GM12878 (cell line): ENCODE data around the gene IRAK2. TPM values are rescaled to one million over a fixed set of nuclear protein-coding genes. Genes with fewer than 3 reads are reported as not detected.
A peak's percentile ranks its signal among the peaks of the same experiment; 100 is the strongest.

Source experiments
- ATAC-seq: fragments of 200-7000 bp; cut with Tn5 transposase; 3 replicates; pipeline ENCODE4 v1.9.1; 2020; ENCODE audit warnings: mild to moderate bottlenecking, moderate library complexity
- BruUV-seq: library from RNA; stranded (reverse); fragments of 400-500 nt; replicated peaks from 2 replicates; lab custom pipeline; 2021; lab: Mats Ljungman, UMichigan
- CTCF ChIA-PET: fragments of 300-600 bp; sonication (Branson Sonifier 250); formaldehyde crosslinking; extraction: SDS; loops from one replicate; lab custom pipeline; 2021; ENCODE audit warnings: inconsistent platforms; lab: Yijun Ruan, JAX
- POLR2A ChIA-PET: fragments of 350-600 bp; formaldehyde crosslinking; extraction: SDS; loops from one replicate; lab custom pipeline; 2021; ENCODE audit warnings: inconsistent platforms; lab: Charles Lee
- RAD21 ChIA-PET: fragments of 300-600 bp; sonication (Branson Sonifier 250); formaldehyde crosslinking; loops from one replicate; lab custom pipeline; 2023; ENCODE audit warnings: antibody characterized with exemption; ENCODE audit not compliant: unreplicated experiment; lab: Charles Lee
- SMC1A ChIA-PET: fragments of 300-600 bp; sonication (Branson Sonifier 250); formaldehyde crosslinking; loops from one replicate; lab custom pipeline; 2023; ENCODE audit not compliant: unreplicated experiment, uncharacterized antibody; lab: Charles Lee
- DNase-seq: peaks from one replicate; pipeline ENCODE4 v3.0.0-alpha.2; 2011; ENCODE audit warnings: low read depth, low spot score
- FAIRE-seq: peaks from 3 replicates; lab custom pipeline; 2011; peaks lifted over from hg19 to GRCh38; lab: Jason Lieb, UNC
- H2AFZ ChIP-seq: 2 replicates; pipeline ENCODE4 v1.6.0; 2011; ENCODE audit warnings: low read depth, low read length, control low read depth; ENCODE audit not compliant: control insufficient read depth
- H3K27ac ChIP-seq: 2 replicates; pipeline ENCODE4 v1.5.1; 2011; ENCODE audit warnings: control low read depth; ENCODE audit not compliant: control insufficient read depth, insufficient read depth
- H3K27me3 ChIP-seq, 2 experiments: replicated peaks in 1 of 2; 2 replicates each; pipeline versions ENCODE4 v1.6.0 to v1.6.1; 2011; ENCODE audit warnings: low read length in 1 of 2; ENCODE audit not compliant: control insufficient read depth in 2 of 2, insufficient read depth in 2 of 2
- H3K36me3 ChIP-seq, 2 experiments: 2 replicates each; pipeline ENCODE4 v1.5.1; 2011; ENCODE audit warnings: low read length in 1 of 2; ENCODE audit not compliant: control insufficient read depth in 2 of 2, insufficient read depth in 2 of 2
- H3K4me1 ChIP-seq: 2 replicates; pipeline ENCODE4 v1.6.1; 2011; ENCODE audit warnings: mild to moderate bottlenecking, low read length, moderate library complexity, mixed read lengths; ENCODE audit not compliant: control insufficient read depth, insufficient read depth
- H3K4me2 ChIP-seq: 2 replicates; pipeline ENCODE4 v1.6.0; 2011; ENCODE audit warnings: control low read depth; ENCODE audit not compliant: control insufficient read depth, insufficient read depth
- H3K4me3 ChIP-seq: fragments of 200-600 bp; sonication (generic); 2 replicates; pipeline ENCODE4 v1.5.1; 2016
- H3K79me2 ChIP-seq: 2 replicates; pipeline ENCODE4 v1.6.0; 2011; ENCODE audit warnings: low read length; ENCODE audit not compliant: control insufficient read depth, insufficient read depth
- H3K9ac ChIP-seq: 2 replicates; pipeline ENCODE4 v1.8.0; 2011; ENCODE audit warnings: low read length, control low read depth, mixed read lengths; ENCODE audit not compliant: control insufficient read depth, insufficient read depth
- H3K9me3 ChIP-seq: replicated peaks from 3 replicates; pipeline ENCODE4 v1.5.1; 2011; ENCODE audit warnings: mild to moderate bottlenecking, low read length; ENCODE audit not compliant: control insufficient read depth, insufficient read depth
- H4K20me1 ChIP-seq: 2 replicates; pipeline ENCODE4 v1.6.0; 2011; ENCODE audit not compliant: control insufficient read depth, insufficient read depth
- EED ChIP-seq: sonication (generic); IDR thresholded peaks from 2 replicates; pipeline ENCODE4 v1.6.1; 2016; ENCODE audit warnings: antibody characterized with exemption, low read depth
- EGR1 ChIP-seq, 2 experiments: IDR thresholded peaks; 1 replicate in 1 of 2; 2 replicates in 1 of 2; pipeline ENCODE4 v1.6.1; 2011 to 2012; ENCODE audit warnings: low read depth in 2 of 2, low read length in 2 of 2, borderline replicate concordance in 1 of 2, mild to moderate bottlenecking in 1 of 2, moderate library complexity in 1 of 2
- ETV6 ChIP-seq, 2 experiments: fragments of 450-650 bp in 1 of 2; IDR thresholded peaks in 1 of 2; conservative IDR thresholded peaks in 1 of 2; 2 replicates each; pipeline ENCODE4 v1.6.1; 2014; ENCODE audit warnings: antibody characterized with exemption in 1 of 2, borderline replicate concordance in 1 of 2, low read depth in 1 of 2, mild to moderate bottlenecking in 1 of 2, moderate library complexity in 1 of 2
- WGBS: methylation state at CpG from one replicate; pipeline ENCODE4 v1.1.6; 2016; ENCODE audit warnings: low lambda C conversion rate; ENCODE audit not compliant: insufficient replicate concordance, insufficient coverage; ENCODE audit errors: missing lambda C conversion rate; 5-methylcytosine and 5-hydroxymethylcytosine counted together
- in situ Hi-C: fragments of 300-500 bp; cut with MboI; formaldehyde crosslinking; loops from 9 replicates; pipeline ENCODE4 v1.14.3; 2018; ENCODE audit warnings: mixed read lengths
- intact Hi-C: fragments of 100-400 bp; cut with micrococcal nuclease; formaldehyde crosslinking; loops from one replicate; pipeline ENCODE4 v1.14.2; 2022; ENCODE audit not compliant: unreplicated experiment
- polyA plus RNA-seq, 11 experiments: library from polyadenylated mRNA; depleted of rRNA in 4 of 11; unstranded in 6 of 11; stranded (reverse) in 5 of 11; fragments of >200 nt; fragmentation: Nextera tagmentation in 4 of 11; fragmentation: Illumina TruSeq in 1 of 11; extraction: Ambion mirVana in 4 of 11; extraction: Trizol in 1 of 11; gene quantifications; 1 replicate in 1 of 11; 2 replicates in 10 of 11; pipeline versions ENCODE4 v1.2.1 to v1.2.3, GENCODE V29; 2011 to 2016; ENCODE audit warnings: inconsistent platforms in 2 of 11, missing spikeins in 2 of 11, low read depth in 1 of 11
- total RNA-seq, 4 experiments: library from RNA; depleted of rRNA in 3 of 4; stranded (reverse); fragments of >200 nt in 3 of 4; fragmentation: Illumina TruSeq in 1 of 4; extraction: Trizol in 1 of 4; gene quantifications; 2 replicates each; pipeline versions ENCODE4 v1.2.1 to v1.2.3, GENCODE V29; 2013 to 2021

The IRAK2 gene
- total and polyA plus RNA-seq, 10 of the 15 experiments (the other 5 are each of a cell fraction or from before 2014, with no cell fraction given): 0.48 to 5.7 (median 4.5) TPM

DNA sequence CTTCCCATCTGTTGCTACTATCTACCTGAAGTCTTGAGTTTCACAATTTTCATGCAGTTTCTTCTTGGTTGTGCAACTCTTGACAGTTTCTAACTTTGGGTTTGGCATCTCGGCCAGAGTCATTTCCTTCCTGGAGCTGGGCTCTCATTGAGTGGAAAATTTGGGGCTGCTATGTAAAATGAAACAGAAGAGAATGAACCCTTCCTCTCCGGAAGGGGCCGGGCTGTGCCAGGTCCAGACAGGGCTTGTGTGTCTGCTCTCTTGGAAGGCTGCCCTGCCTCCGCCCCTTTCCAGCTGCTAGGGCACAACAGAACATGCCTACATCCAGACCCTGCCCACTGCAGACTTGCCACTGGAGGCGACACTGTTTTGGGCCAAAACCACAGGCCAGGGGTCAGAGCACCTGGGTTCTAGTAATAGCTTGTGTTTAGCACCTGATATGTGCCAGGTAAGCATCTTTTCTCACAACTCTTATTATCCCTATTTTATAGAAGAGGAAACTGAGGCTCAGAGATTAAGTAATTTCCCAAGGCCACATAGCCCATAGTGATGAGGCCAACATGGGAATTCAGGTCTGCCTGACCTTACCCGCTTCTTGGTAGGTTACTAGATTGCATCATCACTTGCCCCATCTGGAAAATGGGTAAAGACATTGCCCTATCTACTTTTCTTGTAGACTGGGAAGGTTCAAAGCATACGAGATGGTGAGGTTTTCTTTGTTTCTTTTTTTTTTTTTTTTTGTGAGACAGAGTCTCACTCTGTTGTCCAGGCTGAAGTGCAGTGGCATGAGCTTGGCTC, 25.0 kb downstream of the IRAK2 start:
- Histone ChIP-seq H3K36me3 (no peaks in the 10 kb centered on the region), H3K4me2 (peak overlapping the region; percentile 10), H4K20me1 (no peaks in the 10 kb centered on the region), H2AFZ (no peak overlapping the region; the same call in 1 of the 2 replicates), H3K79me2 (no peaks in the 10 kb centered on the region), H3K4me1 (peaks cover 57% of the 10 kb centered on the region), H3K9me3 (no peaks in the 10 kb centered on the region), H3K27me3 (no peaks in the 10 kb centered on the region), H3K27ac (peak overlapping the region; percentile 60), H3K4me3 (no peak overlapping the region), H3K9ac (no peak overlapping the region)
- SMC1A ChIA-PET: interaction anchor here (0.5 to 12.4 kb wide), 5 partner anchors 16 to 249 kb away, joined by 3 to 165 read pairs (median 3); no protein-coding TSS in a partner anchor
- RAD21 ChIA-PET: interaction anchor here (1.0 to 5.7 kb wide), 6 partner anchors 22 to 58 kb away, joined by 3 to 99 read pairs (median 4); partner anchors contain the start of genes IRAK2 and VHL
- peak; percentile 39 for DNase-seq
- FAIRE-seq: no peak
- no peak for ATAC-seq
- POLR2A ChIA-PET: interaction anchor here (0.5 to 2.9 kb wide), 4 partner anchors 8 to 34 kb away, joined by 3 to 14 read pairs (median 8); no protein-coding TSS in a partner anchor
- no peak for TF ChIP-seq EGR1 (IDR thresholded peaks at IDR 0.05; ENCODE audit: borderline replicate concordance in 1 of 2, low read depth in 2 of 2, low read length in 2 of 2)
- peak; percentile 43; the same call in 1 of the 2 replicates for TF ChIP-seq EED
- TF ChIP-seq ETV6 (conservative IDR thresholded peaks at IDR 0.05 in 1 of 2, IDR thresholded peaks at IDR 0.05 in 1 of 2; ENCODE audit: borderline replicate concordance in 1 of 2, low read depth in 1 of 2): peak in 1 of 2 experiments; percentile 32; a peak in 1 of 4 replicates
- CTCF ChIA-PET: interaction anchor here (1.2 to 1.5 kb wide), 2 partner anchors 10 to 23 kb away, joined by 3 read pairs; no protein-coding TSS in a partner anchor
- no TSS peak for BruUV-seq
- in situ Hi-C loops: no loop called here
- intact Hi-C loops: loop anchor here (5.0 kb wide), 1 partner anchor 47 kb away; the partner anchor contains the start of gene VHL
- 36% methylated on average over 7 of the region's 7 CpGs for WGBS
